NCI-H2107 treated with DMSO at 0.1 percent for 48 hours (cell line): ENCODE data around the gene PGF.

Source experiments
- DNase-seq: peaks from one replicate; lab custom pipeline; 2025; ENCODE audit not compliant: unreplicated experiment; lab: John Stamatoyannopoulos, UW

PGF gene

GRCh38 chr14:74905595-74906142 is 49.7 kb downstream of the PGF start:
- DNase-seq: peak; percentile 28

GRCh38 chr14:74904635-74905503 is 50.5 kb downstream of the PGF start:
- DNase-seq: no peak

DNA sequence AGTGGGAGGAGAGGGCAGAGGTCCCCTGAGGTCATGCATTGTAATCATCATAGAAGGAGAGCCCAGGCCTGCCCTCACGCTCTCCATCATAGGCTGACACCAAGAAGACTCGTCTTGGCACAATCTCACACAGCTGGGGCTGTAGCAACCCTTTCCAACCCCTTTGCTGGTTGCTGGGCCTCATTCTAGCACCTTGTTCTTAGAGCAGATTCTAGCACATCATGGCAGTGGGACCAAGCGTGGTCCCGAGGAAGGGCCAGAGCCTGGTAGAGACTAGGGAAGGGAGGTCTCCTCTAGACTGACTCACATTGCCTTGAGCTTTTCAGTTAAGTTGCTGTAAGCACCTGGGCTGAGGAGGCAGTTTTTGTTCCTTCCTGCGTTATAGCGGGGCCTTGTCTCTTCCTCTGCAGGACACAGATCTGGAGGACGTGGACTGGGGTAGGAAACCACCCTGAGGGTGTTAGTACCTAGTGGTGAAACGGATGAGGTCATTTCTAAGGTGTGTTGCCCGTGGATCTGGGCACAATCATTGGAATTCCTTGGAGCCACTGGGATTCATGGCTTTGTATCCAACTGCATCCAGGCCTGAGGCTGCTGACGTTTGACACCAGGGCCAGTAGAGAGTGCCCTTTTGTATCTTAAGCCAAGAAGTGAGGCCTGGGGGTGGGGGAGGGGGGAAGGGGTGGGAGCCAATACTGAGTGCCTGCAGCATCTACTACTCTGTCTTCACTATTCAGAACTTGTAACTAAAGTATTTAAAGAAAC is 52.3 kb downstream of the PGF start:
- DNase-seq: no peak

GRCh38 chr14:74898694-74899093 is 56.7 kb downstream of the PGF start:
- DNase-seq: no peak

DNA sequence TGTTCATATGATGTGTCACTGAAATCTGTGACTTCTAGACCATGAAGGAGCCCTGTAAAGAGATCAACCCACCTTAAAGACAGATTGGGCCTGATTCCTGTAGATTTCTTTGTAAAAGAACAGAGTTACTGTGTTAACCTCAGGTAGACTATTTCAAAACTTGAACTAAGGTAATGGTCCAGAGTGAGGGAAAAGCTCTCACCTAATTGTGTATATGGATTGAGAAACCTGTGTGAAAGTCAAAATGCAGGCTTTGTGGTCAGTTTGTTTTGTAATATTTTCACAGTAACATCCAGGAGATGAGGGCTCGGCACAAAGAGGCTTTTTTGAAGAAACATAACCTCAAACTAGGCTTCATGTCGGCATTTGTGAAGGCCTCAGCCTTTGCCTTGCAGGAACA is 57.3 kb downstream of the PGF start:
- DNase-seq: no peak

DNA sequence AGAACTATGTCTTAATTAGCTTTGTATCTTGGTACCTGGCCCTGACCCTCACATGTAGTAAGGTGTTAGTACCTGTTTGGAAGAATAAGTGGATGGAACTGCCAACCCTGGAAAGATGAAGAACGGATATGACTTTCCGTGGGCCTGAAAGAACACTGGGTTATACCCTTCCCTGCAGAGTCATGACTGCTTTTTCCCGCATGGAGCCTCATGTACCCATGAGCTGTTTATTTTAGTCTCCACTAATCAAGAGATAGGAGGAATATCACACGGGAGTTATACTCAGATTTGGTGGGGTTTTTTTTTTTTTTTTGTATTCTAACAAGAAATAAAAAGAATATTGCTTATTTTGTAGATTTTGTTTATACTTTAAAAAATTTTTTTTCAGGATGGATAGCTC is 57.8 kb downstream of the PGF start:
- no peak for DNase-seq

- no peak for DNase-seq
These were observed 59.0 kb downstream of the PGF start for GRCh38 chr14:74896400-74896799.

- DNase-seq: no peak
These were observed 61.7 kb downstream of the PGF start for GRCh38 chr14:74893614-74894091.

DNA sequence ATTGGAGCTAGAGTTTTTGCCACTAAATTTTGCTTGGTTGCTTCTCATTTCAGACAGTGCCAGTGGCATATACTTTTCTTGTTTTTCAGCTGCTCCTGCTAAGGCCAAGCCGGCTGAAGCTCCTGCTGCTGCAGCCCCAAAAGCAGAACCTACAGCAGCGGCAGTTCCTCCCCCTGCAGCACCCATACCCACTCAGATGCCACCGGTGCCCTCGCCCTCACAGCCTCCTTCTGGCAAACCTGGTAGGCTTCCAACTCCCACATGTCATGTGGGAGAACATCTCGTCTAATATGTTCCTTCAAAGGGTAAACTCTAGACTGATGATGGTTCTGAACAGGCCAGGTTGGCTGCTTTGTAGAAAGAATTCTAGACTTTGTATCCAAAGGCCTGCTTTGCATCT is 62.7 kb downstream of the PGF start:
- no peak for DNase-seq

DNA sequence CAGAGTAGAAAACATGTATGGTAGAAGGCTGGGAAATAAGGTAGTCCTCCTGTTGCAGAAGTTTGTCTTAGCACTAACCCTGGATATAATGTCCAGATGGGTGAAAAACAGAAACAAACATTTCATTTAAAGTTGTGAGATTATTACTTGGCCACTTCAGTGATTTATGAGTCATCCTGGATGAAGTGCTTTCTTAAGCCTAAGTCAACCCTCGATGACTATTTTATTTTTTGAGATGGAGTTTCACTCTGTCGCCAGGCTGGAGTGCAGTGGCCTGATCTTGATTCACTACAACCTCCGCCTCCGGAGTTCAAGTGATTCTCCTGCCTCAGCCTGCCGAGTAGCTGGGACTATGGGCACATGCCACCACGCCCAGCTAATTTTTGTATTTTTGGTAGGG is 63.5 kb downstream of the PGF start:
- DNase-seq: no peak
